OCI-M2 (cell line): ENCODE data around the gene CNTN1.

ENCODE experiments used
- DNase-seq: peaks from one replicate; lab custom pipeline; 2025; ENCODE audit not compliant: unreplicated experiment; lab: John Stamatoyannopoulos, UW

CNTN1 gene

GRCh38 chr12:40691913-40692764, at the start of gene CNTN1:
Gene CNTN1 (plus strand): TSS chr12:40692439.
- peak; percentile 15 for DNase-seq

DNA sequence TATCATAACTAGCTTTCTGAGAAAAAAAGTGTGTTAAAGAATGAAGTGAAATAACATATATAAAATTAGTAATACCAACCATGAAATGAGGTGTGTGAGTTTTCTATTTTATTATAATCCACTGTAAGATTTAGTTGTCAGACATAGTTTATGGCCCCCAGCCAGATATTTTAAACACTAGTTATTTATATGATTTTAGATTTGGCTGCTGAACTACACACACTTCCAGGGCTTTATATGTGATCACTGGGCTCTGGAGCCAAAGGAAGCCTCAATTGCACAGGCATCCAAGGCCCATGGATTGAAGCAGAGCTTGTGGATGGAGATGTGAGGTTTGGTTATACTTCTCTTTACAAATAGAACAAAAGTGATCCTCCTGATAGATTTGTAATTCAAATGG, 48.7 kb upstream of the CNTN1 start:
- no peak for DNase-seq

- no peak for DNase-seq
Measured at GRCh38 chr12:40643976-40644375, 48.3 kb upstream of the CNTN1 start.

- DNase-seq = no peak
Measured at GRCh38 chr12:40644708-40645107, 47.5 kb upstream of the CNTN1 start.

DNA sequence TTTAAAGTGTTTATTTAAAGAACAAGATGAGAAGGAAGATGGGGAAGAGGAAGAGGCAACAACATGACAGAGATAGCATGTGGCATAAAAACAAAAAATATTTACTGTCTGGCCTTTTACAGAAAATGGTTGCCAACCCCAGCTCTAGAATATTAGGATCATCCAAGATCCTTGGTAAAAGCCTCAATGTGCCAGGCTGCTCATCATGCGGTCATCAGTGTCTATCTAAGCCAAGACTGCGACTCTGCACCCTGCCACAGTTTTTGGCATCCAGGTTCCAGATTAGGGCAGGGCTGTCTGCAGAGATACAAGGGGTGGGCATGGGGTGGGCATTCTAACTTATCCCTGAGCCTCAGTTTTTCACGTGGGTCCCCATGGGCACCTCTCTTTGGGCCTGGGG, 46.9 kb upstream of the CNTN1 start:
- no peak for DNase-seq

DNA sequence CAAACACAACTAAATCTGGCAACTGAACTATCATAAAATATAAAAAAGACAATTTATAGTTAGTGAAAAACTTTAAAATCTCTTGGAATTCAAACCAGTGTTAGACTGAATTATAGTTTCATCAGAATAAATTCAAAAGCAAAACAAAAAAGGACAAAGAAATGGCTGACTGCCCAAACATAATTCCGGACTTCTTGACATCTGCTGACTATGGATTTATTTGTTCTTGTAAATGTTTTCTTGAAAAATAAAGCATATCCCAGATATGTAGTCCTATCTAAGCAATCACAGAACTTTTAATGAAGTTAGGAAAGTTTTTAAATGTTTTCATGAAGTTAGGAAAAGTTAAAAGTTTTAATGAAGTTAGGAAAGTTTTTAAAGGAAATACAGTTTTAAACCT, 45.8 kb upstream of the CNTN1 start:
- DNase-seq = no peak

DNA sequence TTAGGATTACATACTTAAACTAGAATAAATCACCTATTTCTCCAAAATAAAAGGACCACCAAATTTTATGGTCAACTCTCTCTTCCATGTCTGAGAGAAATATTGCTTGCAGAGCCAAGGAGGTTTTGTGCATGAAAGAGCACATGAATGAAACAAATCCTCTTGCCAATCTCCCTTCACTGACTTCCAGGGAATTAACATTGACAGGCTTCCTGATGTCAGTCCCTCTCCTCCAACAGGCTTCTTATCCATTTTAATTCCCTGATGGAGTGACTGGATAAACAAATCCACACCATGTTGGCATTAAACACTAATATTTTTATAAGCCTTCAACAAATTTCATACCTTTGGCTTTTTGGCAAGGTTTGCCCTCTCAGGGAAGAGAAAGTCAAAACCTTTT, 45.3 kb upstream of the CNTN1 start:
- no peak for DNase-seq

- DNase-seq = no peak
Measured at GRCh38 chr12:40647651-40648050, 44.6 kb upstream of the CNTN1 start.

DNA sequence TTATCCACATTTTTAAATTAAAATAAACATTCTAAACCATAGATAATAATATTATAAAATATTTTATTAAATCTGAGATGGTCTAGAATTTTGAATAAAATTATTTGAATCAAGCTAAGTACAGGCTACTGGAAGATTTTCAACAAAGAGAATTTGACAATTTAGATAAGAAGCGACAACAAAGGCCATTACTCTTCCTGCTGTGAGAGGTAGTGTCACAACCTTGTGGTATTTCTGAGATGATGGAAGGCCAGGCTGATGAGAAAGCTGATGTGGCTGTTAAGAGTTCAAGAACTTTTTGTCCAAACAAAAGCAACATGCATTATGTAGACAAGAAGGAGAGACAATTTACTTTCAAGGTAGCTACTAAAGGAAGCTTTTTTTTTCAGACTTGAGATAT, 43.7 kb upstream of the CNTN1 start:
- DNase-seq = no peak

GRCh38 chr12:40650038-40650704, 42.1 kb upstream of the CNTN1 start:
- no peak for DNase-seq

GRCh38 chr12:40655451-40655850, 36.8 kb upstream of the CNTN1 start:
- DNase-seq = no peak

- no peak for DNase-seq
Measured at GRCh38 chr12:40662366-40662765, 29.9 kb upstream of the CNTN1 start.

GRCh38 chr12:40663781-40664180, 28.5 kb upstream of the CNTN1 start:
- no peak for DNase-seq

DNA sequence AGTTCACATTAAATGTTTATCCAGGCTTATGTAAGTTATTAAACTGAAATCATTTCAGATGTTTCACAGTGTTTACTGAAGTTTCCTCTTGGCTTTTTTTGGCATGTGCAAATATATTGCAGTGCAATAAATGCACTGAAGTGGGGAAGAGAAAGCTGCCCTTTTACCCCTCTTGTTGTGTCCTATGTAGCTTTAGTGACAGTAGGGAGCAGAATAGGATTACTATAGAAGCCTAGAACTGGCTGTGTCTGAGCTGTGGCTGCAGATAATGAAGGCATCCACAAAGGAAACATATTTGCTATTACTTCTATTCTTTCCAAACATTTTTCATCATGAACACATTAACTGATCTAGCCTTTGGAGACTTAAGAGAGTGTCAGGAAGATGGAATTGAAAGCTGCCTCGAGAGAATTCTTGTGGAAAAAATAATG, 24.1 kb upstream of the CNTN1 start:
- no peak for DNase-seq

DNA sequence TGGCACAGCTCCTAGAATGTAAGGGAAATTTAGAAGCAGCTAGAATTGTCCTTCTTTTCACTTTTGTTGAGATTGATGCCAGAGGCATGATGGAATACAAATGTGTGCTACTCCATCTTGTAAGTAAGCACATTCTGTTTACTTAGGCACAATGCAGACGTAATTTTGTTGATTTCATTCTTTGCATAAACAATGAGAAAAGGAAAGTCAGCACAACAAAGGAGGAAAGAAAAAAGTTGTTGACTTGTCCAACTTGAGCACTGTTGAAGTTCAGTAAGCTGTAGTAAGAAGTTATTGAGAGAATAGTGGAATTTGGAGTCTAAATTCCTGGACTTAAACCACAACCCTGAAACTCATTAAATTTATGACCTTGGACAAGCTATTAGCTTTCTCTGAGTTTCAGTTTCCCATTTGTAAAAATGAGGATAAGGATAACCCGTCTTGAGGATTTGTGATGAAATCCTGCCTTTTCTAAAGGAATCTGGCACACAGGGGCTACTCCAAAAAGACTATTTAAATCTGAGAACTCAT, 19.4 kb upstream of the CNTN1 start:
- no peak for DNase-seq

- no peak for DNase-seq
Measured at GRCh38 chr12:40681148-40681547, 11.1 kb upstream of the CNTN1 start.

GRCh38 chr12:40684986-40685385, 7.3 kb upstream of the CNTN1 start:
- DNase-seq = no peak

DNA sequence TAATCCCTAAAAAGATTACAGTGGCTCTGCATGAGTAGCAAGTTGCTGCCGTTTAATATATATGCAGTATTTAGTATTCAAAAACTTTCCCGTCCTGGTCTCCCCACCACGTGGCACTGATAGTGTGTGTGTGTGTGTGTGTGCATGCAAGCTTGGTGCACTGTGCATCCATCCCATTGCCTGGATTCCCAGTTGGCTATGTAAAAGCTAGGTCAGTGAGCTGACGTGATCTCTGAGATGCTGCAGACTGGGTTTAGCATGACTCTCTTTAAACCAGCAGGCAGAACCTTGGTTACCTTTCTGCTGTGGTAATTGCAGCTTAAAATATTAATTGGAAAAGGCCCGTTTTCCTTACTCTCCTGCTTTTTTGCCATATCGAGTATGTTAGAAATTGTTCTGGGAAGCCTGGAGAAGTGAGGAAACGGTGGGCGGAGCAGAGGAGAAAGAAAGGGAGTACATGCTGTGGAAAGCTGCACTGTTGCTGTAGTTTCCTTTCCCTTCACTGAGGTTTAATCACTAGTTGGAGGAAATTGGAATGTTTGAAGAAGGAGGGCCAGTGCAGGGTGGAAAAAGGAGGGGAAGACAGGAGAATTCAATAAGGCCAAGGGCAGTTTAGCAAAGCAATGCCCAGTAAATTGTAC, 4.0 kb upstream of the CNTN1 start:
- DNase-seq = no peak

DNA sequence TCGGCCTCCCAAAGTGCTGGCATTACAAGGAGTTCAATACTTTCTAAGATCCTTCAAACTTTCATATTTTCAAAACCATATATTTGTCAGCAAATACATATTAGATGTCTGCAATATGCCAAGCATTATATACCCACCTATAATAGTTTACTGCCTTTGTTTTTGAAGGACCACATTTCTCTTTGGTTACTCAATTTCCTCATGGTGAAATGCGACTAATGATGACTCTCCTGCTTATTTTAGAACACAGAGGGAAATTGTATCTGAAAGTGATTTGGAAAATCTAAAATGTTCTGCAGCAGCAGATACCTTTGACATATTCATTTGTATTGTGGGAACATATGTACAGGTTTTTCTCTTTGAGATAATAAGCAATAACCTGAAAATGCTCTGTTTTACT, 2.7 kb upstream of the CNTN1 start:
- no peak for DNase-seq

DNA sequence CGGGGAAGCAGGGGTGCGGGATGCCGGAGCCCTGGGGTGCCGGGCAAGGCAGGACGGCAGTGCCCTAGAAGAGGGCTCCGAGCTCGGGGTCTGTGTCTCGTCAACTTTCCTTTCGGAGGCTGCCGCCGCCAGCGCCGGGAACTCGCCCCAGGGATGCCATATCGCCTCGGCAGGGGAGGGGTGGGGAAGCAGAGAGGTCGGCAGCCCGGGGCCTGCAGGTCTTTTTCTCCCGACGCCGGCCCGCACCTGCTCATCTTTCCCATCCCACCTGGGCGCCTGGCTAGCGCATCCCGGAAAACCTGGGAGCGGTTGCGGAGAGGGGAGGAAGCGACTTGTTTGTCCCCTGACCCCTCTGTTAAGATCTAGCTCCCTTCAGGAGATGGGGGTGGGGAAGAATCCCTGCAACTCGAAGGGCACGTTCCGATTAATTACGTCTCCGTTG, 547 bp downstream of the CNTN1 start:
- no peak for DNase-seq

DNA sequence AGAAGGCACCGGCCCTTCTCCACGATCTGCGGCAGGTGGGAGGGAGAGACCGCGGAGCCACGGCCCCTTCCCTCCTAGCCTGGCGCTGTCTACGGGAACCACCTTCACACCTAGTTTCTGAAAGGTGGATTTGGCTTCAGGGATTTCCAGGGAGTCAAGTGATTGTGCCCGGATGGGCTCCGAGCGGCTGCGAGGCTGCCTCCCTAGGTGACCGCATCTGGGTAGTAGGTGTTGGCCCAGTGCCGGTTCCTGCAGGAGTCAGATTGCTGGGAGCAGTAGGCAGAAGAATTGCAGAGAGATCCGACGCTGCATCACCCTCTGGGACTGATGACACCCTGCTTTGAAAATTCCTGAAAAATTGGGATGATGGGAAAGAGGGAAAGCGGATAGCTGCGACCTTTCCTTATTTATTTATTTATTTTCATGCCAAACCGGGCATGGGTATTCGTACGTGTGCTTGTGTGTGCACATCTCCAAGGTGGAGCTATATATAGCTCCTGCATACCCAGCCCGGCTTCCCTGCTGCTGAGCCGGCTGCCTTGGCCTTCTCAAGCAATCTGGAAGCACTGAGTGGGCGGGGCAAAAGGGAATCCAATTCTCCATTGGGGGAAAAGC, 1.1 kb downstream of the CNTN1 start:
- DNase-seq = no peak
